Epidermal melanocyte (primary cell): ENCODE measurements around the gene TNFAIP8.

ENCODE experiments used
- DNase-seq: peaks from one replicate; pipeline ENCODE4 v3.0.0; 2011; ENCODE audit warnings: low spot score; ENCODE audit not compliant: insufficient read length

TNFAIP8 gene

DNA sequence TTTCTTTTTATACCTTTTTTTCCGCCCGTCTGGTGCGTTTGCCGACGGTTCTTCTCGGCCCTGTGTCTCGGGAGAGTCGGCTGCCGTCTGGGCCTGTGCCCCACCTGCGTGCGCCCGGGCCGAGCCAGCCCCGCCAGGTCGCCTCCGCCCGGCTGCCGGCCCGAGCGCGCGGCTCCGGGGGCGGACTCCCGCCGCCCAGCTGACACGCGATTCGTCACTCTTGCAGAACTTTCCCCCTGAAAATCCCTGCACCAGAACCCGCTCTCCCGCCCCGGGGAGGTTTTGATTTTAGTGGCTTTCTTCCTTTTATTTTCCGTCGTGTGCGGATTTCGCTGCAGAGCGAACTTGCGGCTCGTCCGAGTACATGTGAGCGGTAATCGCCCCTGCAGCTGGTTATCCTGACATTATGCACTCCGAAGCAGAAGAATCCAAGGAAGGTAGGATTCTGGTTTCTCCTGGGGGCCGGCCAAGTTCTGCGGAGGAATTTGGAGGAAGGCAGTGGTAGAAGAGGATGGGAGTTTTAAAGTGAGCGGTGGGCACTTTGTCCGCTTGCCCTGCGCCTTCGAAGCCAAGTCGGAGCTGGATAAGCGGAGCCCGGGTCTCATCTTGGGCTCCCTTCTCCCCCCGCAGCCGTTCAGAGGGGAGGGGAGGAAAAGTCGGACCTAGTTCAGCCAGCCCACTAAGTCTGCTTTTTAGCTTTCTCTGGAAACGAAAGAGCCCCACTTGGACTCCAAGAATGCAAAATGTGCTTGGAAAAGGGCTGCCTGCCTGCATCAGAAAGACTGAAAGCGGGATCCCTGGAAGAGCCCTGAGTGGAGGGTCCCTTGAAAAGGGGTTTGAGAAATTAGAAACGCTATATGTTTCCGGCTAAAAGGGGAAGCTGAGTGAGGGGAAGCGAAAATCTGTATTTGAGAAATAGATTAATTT, at the start of gene TNFAIP8:
Gene TNFAIP8 (plus strand): TSS at position 335 of the 927 bp plus-strand sequence. CDS start 72 bp downstream, at position 407.
- DNase-seq: no peak

DNA sequence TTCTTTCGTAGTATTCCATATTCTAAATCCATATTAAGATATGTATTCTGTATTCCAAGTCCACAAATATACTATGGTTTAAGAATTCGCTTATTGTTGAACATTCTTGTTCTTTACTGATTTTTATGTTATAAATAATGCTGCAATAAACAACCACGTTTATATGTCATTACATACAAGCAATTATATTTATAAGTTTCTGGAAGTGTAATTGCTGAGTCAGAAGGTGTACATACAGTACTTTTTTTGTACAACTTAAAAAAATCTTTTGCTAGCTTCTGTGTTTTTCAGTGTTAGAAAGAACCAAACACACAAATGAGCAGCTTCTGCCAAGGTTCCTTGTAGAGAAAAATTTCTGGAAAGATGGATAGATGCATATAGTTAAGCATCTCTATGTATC, 48.6 kb upstream of the TNFAIP8 start:
- DNase-seq: no peak

DNA sequence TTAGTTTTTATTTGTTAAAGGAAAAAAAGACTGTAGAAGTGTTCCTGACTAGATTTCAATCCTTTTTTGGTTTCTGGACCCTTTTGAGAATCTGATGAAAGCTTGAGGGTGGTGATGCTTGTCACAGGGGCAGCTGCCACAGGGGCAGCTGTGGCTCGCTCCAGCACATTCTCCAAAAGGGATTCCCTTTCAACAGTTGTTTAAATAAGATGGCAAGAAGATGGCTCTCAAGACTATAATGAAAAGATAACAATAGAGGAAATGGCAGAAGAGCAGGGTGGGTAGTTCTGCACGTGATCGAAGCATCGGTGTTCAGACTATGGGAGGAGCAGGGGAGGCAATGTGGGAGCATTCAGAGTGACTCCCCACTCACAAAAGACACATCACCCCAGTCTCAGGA, 46.5 kb upstream of the TNFAIP8 start:
- no peak for DNase-seq

DNA sequence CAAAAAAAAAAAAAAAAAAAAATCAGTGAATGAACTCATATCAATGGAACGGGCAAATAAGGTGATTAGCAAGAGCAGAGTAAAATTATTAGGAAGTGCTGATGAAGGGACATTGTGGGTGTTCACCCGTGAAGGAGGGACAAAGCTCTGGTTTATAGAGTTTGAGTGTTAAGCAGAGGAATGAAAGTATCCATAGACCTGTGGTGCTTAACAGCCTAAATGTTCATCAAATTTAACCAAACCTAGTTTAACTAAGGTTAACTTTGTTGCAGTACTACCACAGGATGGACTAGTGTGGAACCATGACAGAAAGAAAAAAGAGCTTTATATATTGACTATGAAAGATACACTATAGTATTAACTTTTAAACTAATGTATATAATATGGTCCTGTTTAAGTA, 44.1 kb upstream of the TNFAIP8 start:
- DNase-seq: no peak

DNA sequence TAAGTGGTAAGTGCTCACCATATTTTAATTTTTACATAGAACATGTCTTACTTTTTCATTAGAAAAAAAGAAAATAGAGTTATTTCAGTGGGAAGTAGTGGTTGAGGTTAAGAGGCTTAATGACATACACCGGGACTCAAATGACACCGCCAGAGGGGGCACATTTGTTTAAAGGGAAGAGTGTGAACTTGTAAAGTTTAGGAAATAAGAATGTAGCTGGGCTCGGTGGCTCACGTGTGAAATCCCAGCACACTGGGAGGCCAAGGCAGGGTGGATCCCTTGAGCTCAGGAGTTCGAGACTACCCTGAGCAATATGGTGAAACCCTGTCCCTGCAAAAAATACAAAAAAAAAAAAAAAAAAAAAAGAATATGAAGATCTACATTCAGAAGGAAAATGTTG, 43.4 kb upstream of the TNFAIP8 start:
- no peak for DNase-seq

DNA sequence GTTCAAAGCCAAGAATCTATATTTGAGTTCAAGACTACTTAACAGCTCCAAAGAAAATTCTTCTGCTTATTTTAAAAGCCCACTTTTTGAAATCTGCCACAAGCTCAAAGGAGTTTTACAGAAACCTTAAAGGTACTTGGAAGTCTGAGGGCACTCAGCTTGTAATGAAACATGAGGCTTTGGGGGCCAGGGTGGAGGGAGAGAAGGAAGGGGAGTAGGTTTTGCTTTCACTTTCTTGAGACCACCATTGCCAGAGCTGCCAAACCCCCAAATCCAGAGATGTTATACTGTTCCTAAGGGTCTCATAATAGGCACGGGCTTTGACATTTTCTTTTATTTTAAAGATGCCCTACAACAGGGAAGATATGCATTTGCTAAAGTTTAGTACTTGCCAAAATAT, 42.6 kb upstream of the TNFAIP8 start:
- no peak for DNase-seq

DNA sequence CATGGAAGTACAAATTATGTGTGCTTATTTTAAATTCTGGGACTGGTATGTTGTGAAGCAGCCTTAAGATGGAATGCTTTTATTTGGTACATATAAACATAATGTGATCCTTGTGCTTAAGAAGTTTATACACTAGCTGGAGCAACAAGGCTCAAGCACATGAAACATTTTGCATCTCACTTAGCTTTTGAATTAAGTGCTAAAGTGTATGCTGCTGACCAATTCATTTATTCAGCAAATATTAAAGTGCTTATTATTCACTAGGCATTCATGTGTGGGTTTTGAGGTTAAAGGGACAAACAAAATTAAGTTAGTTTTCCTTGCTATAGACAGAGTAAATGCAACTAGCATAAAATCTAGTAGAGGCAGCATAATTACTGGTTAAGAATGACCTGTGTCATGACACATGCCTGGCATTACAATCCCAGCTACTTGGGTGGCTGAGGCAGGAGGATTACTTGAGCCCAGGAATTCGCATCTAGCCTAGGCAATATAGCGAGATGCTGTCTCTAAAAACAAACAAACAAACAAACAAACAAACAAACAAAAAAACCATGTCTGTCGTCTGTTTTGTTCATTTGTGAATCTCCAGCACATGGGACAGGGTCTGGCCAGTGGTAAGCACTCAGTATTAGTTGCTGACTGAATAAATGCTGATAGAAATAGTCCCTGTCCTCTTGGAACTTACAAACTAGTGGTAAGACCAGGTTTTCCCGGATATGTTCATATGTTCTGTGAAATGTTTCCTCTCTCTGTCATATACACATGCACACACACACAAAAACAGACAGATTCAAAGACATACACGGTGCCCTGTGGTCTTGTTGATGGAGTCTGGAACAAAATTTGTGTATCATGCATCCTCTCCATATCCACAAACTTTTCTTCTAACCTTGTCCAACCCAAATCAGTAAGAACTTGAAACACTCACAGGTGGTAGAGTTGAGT, 41.9 kb upstream of the TNFAIP8 start:
- DNase-seq: no peak

DNA sequence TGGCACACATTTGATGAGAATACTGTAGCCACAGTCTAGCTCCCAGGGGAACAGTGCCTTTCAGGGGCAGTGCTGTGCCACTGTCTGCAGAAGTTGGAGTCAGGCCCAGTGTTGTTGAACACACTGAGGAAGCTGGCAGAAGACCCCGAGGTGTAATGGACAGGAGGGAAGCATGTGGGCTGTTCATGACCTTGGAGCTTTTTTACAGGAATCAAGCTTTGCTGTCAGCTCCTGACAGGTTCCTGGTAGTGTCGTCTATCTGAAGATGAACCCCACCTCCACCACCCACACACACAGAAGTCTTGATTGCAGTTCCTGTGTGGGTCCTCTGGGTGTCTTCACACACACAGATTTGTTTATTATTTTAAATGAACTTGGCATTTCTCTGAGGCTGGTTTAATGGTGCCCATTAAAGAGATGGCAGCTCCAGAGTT, 40.3 kb upstream of the TNFAIP8 start:
- DNase-seq: no peak

DNA sequence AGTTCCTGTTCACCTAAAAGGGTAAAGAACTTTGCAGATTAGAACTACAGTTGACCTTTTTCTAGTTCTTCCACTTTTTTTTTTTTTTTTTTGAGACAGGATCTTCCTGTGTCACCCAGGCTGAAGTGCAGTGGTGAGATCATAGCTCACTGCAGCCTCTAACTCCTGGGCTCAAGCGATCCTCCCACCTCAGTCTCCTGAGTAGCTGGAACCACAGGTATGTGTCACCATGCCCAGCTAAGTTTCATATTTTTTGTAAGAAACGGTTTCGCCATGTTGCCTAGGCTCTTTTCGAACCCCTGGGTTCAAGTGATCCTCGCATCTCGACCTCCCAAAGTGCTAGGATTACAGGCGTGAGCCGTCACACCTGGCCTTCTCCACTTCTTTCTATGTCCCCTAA, 39.7 kb upstream of the TNFAIP8 start:
- DNase-seq: no peak

DNA sequence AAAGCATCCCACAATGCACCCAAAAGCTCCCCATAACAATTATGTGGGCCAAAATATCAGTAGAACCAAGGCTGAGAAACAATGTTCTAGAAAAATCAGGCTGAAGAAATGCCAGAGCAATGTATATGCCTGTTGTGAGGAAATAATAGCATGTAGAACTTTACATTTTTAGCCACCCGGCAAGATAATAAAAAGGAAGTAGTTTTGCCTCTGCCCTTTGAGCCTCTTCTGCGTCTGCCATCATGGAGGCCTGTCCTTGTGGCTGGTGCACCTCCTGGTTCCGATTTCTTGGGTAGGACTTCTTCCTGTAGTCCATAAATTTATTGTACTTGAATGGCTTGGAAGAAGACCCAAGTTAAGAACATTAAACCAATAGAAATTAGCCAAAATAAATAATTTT, 38.9 kb upstream of the TNFAIP8 start:
- no peak for DNase-seq

DNA sequence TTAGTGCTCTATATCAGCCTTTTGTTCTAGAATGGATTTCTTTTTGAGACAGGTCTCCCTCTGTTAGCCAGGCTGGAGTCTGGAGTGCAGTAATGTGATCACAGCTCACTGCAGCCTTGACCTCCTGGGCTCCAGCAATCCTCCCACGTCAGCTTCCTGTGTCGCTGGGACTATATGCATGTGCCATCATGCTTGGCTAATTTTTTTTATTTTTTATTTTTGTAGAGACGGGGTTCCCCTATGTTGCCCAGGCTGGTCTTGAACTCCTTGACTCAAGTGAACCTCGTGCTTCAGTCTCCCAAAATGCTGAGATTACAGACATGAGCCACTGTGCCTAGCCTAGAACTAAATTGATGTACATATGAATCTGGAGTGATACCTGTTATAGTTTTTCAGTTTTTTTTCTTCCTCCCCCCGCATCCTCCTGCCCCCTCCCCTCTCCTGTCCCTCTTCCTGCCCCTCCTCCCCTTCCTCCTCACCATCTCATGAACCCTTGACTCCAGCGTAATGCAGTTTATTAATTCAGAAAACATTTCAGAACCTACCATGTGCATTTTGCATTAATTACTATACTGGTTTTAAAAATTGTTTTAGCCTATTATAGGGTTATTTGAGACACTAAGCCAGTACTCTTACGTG, 37.4 kb upstream of the TNFAIP8 start:
- no peak for DNase-seq

DNA sequence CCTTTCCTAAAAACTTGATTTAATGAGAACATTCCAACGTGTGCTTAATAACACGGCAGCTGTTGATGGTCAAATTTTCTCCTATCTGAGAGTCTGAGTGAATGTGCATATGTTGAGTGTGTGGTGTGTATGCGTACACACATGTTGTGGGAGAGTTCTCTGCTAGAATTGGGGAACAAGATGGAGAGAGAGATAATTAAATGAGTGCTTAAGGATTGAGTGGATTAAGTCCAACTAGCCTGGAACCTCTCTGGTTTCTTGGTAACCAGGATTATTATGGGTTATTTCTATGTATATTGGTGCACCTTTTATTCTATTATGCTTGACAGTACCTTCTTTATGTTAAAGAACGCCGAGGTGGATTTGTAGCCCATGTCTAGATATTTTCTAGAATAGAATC, 36.4 kb upstream of the TNFAIP8 start:
- DNase-seq: no peak

DNA sequence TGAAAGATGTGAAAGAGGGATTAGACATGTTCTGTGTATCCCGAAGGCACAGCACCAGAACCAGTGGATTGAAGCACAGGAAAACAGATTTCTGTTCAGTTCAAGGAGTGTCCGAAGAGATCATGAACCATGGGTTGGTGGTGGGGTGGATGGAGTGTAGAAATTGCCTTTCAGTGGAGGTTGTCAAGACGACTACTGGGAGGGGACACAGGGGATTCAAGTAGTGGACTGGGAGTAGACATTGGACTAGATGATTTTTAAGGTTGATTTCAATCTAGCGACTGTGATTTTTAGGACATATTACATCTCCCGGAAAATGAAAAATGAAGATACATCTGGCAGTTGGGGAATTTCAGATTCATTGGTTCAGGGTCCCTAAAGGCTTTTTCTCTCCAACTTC, 35.9 kb upstream of the TNFAIP8 start:
- DNase-seq: no peak

DNA sequence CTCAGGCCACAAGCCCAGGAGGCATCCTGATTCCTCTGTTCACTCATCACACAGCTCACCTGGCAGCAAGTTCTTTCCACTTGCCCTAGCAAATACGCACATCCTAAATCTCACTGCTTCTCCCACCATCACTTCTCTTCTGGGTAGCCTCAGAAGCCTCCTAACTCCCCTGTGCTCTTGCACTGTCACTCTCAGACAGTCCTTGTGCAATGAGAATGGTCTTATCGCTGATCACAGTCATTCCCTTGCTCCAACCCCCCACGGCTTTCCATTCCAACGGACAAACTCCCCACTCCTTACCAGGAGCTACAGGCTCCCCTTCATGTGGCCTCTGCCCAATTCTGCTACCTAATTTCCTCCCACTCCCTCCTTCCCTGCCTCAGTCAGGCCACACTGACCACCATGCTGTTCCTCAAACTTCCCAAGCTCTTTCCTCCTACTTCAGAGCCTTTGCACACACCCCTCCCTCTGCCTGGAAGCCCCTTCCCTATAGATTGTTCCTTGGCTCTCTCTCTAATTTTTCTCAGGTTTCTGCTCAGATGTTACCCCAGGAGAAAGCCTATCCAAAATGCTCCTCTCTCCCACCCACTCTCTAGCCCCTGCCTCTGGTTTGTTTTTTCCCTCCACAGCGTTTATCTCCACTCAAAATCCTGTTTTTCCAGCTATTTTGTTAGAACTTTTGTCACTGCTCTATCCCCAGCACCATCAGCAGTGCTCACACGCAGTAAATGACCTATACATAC, 34.1 kb upstream of the TNFAIP8 start:
- no peak for DNase-seq

DNA sequence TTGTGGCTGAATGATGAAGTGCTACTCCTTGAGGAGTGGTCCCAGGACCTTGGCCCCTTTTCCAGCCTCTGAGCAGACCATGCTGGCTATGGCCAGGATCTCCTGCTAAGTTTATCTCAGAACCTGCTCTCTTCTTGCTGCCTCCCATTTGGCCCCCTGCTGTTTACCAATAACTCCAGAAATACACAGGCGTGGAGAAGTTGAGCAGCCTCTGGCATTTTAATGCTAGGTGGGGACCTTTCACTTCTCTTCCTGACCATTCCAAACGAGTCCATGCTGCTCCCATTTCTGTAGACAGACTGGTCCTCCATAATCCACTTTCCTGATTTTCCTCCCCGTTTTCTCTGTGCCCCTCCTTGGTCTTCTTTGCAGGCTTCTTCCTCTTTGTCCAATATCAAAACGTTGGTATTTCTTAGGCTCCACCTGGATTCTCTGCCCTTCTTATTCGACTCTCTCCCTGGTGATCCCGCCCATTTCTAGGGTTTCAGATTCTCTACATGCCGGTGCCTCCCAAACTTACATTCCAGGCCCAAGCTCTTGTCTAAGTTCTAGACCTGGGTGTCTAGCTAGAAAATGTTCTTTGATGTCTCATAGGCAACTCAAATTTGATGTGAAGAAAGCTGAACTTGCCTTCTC, 33.4 kb upstream of the TNFAIP8 start:
- no peak for DNase-seq

DNA sequence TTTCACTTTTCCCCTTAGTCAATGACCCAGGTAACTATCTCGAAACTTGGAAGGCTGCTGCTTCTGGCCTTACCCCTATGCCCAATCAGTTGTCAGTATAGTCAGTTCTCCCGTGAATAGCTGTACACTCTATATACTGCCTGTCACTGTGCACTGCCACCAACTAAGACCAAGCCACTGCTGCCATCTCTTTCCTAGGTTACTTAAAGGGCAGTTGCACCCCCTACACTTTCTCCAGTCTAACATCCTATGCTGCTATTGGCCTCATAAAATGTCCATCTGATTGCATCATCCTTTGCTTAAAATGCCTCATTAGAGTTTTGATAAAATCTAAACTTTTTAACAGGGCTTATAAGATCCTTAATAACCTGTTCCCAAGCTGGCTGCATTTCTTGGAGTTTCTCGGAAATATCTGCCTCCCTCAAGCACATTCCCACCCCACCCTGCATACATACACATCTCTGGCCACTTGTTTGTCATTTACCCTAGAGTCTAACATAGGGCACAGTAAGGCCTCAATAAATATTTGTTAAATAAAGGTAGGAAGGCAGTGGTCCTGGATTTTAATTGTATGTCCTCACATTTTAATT, 32.8 kb upstream of the TNFAIP8 start:
- no peak for DNase-seq

DNA sequence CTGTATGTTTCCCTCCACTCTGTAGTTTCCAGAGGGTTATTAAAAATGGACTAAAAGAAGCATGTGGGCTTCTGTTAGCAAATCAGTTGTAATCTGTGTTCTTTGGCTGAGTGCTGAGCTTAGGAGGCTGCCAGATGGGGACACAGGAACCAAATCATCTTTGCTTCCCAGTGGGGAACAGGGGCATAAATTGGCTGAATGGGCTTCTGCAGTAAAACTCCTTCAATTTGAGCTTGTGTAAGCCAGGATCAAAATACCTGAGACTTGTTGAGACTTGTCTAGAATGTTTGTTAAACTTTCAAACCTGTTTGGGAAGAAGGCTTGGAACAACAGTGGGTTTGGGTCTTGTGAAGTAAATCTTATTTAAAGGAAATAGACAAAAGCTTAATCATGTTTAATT, 32.2 kb upstream of the TNFAIP8 start:
- no peak for DNase-seq

DNA sequence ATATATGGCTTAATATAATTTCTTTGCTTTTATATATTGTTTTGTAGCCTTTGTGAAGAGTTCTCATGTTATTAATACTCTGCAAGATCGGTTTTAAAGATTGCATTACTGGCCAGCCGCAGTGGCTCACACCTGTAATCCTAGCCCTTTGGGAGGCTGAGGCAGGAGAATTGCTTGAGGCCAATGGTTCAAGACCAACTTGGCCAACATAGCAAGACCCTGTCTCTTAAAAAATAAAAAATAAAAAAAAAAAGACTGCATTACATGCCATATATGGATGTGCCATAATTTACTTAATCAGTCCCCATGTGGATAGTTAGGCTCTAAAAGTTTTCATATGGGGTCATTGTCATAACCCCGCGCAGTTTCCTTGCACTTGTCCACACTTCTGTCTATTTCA, 31.0 kb upstream of the TNFAIP8 start:
- DNase-seq: no peak

DNA sequence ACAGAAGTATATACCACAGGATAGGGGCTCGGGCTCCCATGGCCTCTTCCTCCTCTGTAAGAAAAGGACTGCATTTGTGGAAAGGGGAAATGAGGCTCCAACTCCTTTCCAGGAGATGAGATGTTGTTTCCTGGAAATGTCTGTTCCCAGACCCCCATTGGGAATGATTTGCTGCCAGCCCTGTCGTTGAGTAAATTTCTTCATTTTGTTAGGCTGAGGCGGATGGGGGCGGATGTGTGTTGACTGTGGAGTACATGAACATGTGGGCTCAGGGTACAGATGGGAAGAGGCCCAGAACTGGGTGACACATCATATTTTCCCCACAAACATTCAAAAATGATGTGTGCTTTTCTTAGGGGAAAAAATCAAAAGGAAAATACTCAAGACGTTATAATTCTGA, 28.8 kb upstream of the TNFAIP8 start:
- DNase-seq: no peak
